C4-2B (cell line): ENCODE results near the gene PCSK1N.

Experiments
- CTCF ChIP-seq: fragments of 450-650 bp; conservative IDR thresholded peaks from 2 replicates; pipeline ENCODE4 v1.5.1; 2017; ENCODE audit warnings: mild to moderate bottlenecking
- ZFX ChIP-seq: fragments of 450-650 bp; IDR thresholded peaks from 2 replicates; pipeline ENCODE4 v1.6.1; 2017

GRCh38 chrX:48785540-48786214 lies 49.7 kb downstream of the PCSK1N start:
- TF ChIP-seq CTCF, result no peak
- no peak for TF ChIP-seq ZFX
